Endothelial cell of umbilical vein (primary cell): ENCODE measurements around the gene CDK4. TPM values are rescaled to one million over a fixed set of nuclear protein-coding genes. Genes with fewer than 3 reads are reported as not detected.

Experiments used
- BruUV-seq: library from RNA; stranded (reverse); fragments of 400-500 nt; replicated peaks from 2 replicates; lab custom pipeline; 2021; lab: Mats Ljungman, UMichigan
- CTCF ChIA-PET: fragments of 300-600, 350-600 bp; sonication (Branson Sonifier 250); formaldehyde crosslinking; loops from one replicate; lab custom pipeline; 2021; ENCODE audit warnings: antibody characterized with exemption, inconsistent platforms; lab: Charles Lee
- POLR2A ChIA-PET: fragments of 300-600, 350-600 bp; sonication (Branson Sonifier 250); formaldehyde crosslinking; loops from one replicate; lab custom pipeline; 2021; ENCODE audit warnings: antibody characterized with exemption, inconsistent platforms; lab: Charles Lee
- DNase-seq: peaks from one replicate; pipeline ENCODE4 v3.0.0-alpha.2; 2011; ENCODE audit warnings: low read depth, low spot score
- FAIRE-seq: peaks from 2 replicates; lab custom pipeline; 2011; peaks lifted over from hg19 to GRCh38; lab: Jason Lieb, UNC
- H2AFZ ChIP-seq: 2 replicates; pipeline ENCODE4 v1.6.0; 2012; ENCODE audit warnings: low read depth, low read length, control low read depth, inconsistent platforms
- H3K27ac ChIP-seq: 2 replicates; pipeline ENCODE4 v1.5.1; 2011; ENCODE audit warnings: low read depth, mild to moderate bottlenecking, control low read depth, low read length, moderate library complexity; ENCODE audit not compliant: insufficient read depth
- H3K27me3 ChIP-seq, 2 experiments: 2 replicates each; pipeline versions ENCODE4 v1.6.0 to v1.6.1; 2011; ENCODE audit warnings: low read length in 2 of 2, mixed read lengths in 1 of 2; ENCODE audit not compliant: control insufficient read depth in 2 of 2, insufficient read depth in 2 of 2
- H3K36me3 ChIP-seq, 2 experiments: 2 replicates in 1 of 2; 3 replicates in 1 of 2; pipeline ENCODE4 v1.5.1; 2011; ENCODE audit warnings: low read length in 2 of 2, mild to moderate bottlenecking in 1 of 2, moderate library complexity in 1 of 2; ENCODE audit not compliant: control insufficient read depth in 2 of 2, insufficient read depth in 2 of 2; ENCODE audit errors: extremely low read depth in 1 of 2
- H3K4me1 ChIP-seq: 3 replicates; pipeline ENCODE4 v1.5.1; 2011; ENCODE audit warnings: mild to moderate bottlenecking, low read length; ENCODE audit not compliant: control insufficient read depth, insufficient read depth; ENCODE audit errors: extremely low read depth
- H3K4me2 ChIP-seq: 2 replicates; pipeline ENCODE4 v1.6.1; 2011; ENCODE audit warnings: low read length, control low read depth, mixed read lengths; ENCODE audit not compliant: insufficient read depth
- H3K4me3 ChIP-seq, 3 experiments: fragments of 200-600 bp in 1 of 3; sonication (generic), shearing (Covaris generic) in 1 of 3; replicated peaks in 1 of 3; 2 replicates each; pipeline ENCODE4 v1.5.1; 2011 to 2016; ENCODE audit warnings: control low read depth in 3 of 3, low read length in 3 of 3, mild to moderate bottlenecking in 2 of 3, inconsistent platforms in 1 of 3, low read depth in 1 of 3, moderate library complexity in 1 of 3; ENCODE audit not compliant: insufficient read depth in 1 of 3
- H3K79me2 ChIP-seq: 2 replicates; pipeline ENCODE4 v1.6.0; 2012; ENCODE audit warnings: low read length, inconsistent platforms; ENCODE audit not compliant: control insufficient read depth, insufficient read depth
- H3K9ac ChIP-seq: replicated peaks from 2 replicates; pipeline ENCODE3; 2011; ENCODE audit warnings: low read length, control low read depth; ENCODE audit not compliant: insufficient read depth; ENCODE audit errors: extremely low read depth
- H3K9me1 ChIP-seq: replicated peaks from 3 replicates; pipeline ENCODE4 v1.6.0; 2011; ENCODE audit warnings: mild to moderate bottlenecking, low read length; ENCODE audit not compliant: control insufficient read depth, insufficient read depth; ENCODE audit errors: extremely low read depth
- H3K9me3 ChIP-seq: replicated peaks from 2 replicates; pipeline ENCODE4 v1.5.1; 2012; ENCODE audit warnings: low read length, inconsistent platforms; ENCODE audit not compliant: control insufficient read depth, insufficient read depth
- H4K20me1 ChIP-seq: replicated peaks from 2 replicates; pipeline ENCODE3; 2011; ENCODE audit warnings: mild to moderate bottlenecking, low read length; ENCODE audit not compliant: control insufficient read depth, insufficient read depth; ENCODE audit errors: extremely low read depth
- EZH2 ChIP-seq: IDR thresholded peaks from 2 replicates; pipeline ENCODE4 v1.6.1; 2012; ENCODE audit warnings: borderline replicate concordance, low read depth, mild to moderate bottlenecking, moderate library complexity, low read length, inconsistent platforms; ENCODE audit not compliant: severe bottlenecking
- FOS ChIP-seq: IDR thresholded peaks from 2 replicates; pipeline ENCODE4 v1.6.1; 2011; ENCODE audit warnings: mild to moderate bottlenecking, low read length, moderate library complexity, borderline replicate concordance; ENCODE audit not compliant: insufficient read depth
- GATA2 ChIP-seq: IDR thresholded peaks from 2 replicates; pipeline ENCODE4 v1.7.0; 2011; ENCODE audit warnings: low read depth, mild to moderate bottlenecking, moderate library complexity, mixed read lengths, low read length; ENCODE audit not compliant: insufficient read length, insufficient read depth
- JUN ChIP-seq: IDR thresholded peaks from 2 replicates; pipeline ENCODE4 v1.6.1; 2011; ENCODE audit warnings: borderline replicate concordance, low read depth; ENCODE audit not compliant: insufficient read length, insufficient read depth
- MYC ChIP-seq: IDR thresholded peaks from one replicate; pipeline ENCODE4 v1.6.1; 2011; ENCODE audit warnings: mild to moderate bottlenecking, low read depth, low read length
- POLR2A ChIP-seq: IDR thresholded peaks from 2 replicates; pipeline ENCODE4 v1.6.1; 2012; ENCODE audit warnings: low read depth, mild to moderate bottlenecking, control low read depth, low read length
- POLR2AphosphoS5 ChIP-seq: IDR thresholded peaks from 2 replicates; pipeline ENCODE4 v1.6.1; 2012; ENCODE audit warnings: low read depth, mild to moderate bottlenecking, control low read depth, low read length, moderate library complexity; ENCODE audit not compliant: insufficient read depth
- dilution Hi-C: fragments of 300-500 bp; cut with MboI; formaldehyde crosslinking; loops from one replicate; pipeline ENCODE4 v1.15.0; 2019; ENCODE audit warnings: low sequenced_read_pairs; ENCODE audit not compliant: extremely low pct_ligation_motif_present
- intact Hi-C: fragments of 100-400 bp; cut with micrococcal nuclease; formaldehyde crosslinking; loops from one replicate; pipeline ENCODE4 v1.10.0; 2022
- polyA plus RNA-seq, 4 experiments: library from polyadenylated mRNA; depleted of rRNA in 3 of 4; stranded (reverse) in 3 of 4; unstranded in 1 of 4; fragments of >200 nt; gene quantifications; 2 replicates each; pipeline versions ENCODE4 v1.2.1 to v1.2.3, GENCODE V29; 2011 to 2012; ENCODE audit warnings: missing spikeins in 1 of 4
- total RNA-seq: library from RNA; stranded (reverse); gene quantifications from 2 replicates; pipeline ENCODE4 v1.2.3, GENCODE V29; 2021
- TF ChIP-seq, protein P1 (sequence below): IDR thresholded peaks from 2 replicates; pipeline ENCODE4 v1.6.1; 2011; ENCODE audit not compliant: insufficient read depth, insufficient read length
- TF ChIP-seq, protein P2 (sequence below), 2 donors: IDR thresholded peaks; 1 replicate in 1 of 2; 2 replicates in 1 of 2; pipeline ENCODE4 v1.5.1; 2011; ENCODE audit warnings: low read length in 2 of 2, mild to moderate bottlenecking in 2 of 2, moderate library complexity in 2 of 2, control low read depth in 1 of 2, inconsistent platforms in 1 of 2, low read depth in 1 of 2; ENCODE audit not compliant: insufficient read depth in 1 of 2; ENCODE audit errors: extremely low read depth in 1 of 2

CDK4 gene
- total and polyA plus RNA-seq, 2 donors (not counting 3 experiments of a cell fraction or from before 2014, with no cell fraction given) = 171 to 332 TPM

DNA sequence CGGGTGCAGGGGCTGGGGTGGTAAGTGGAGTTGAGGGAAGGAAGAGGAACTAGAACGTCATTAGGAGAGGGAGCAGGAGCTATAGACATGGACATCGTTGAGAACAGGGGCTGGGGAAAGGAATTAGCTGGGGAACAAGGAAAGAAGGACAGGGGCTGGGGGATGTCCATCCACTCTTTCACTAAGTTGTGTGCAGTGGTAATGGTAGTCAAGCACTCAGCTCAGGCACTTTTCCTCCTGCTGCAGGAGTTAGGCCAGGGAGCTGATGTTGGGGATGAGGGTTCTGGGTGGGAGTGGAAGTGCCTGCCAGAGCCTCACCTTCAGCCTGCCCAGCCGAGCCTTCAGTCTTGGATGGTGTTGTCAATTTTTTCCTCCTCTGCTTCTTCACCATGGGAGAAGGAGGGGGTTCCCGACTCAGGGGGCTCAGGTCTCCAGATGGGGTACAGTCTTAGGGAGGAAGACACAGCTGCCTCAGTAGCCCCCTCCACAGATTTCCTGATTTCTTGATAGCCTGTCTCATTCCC, 22.7 kb downstream of the CDK4 start:
- ChIA-PET POLR2A (no interaction called here), CTCF (interaction anchor here (1.5 kb wide), 1 partner anchor 15 kb away, joined by 5 read pairs; the partner anchor contains the start of gene TSPAN31)
- Histone ChIP-seq H3K9ac (no peak overlapping the region), H2AFZ (no peak overlapping the region), H3K27me3 (peaks cover 22 to 30% of the 10 kb centered on the region in 2 experiments), H3K9me3 (no peaks in the 10 kb centered on the region), H3K4me2 (no peak overlapping the region), H3K4me3 (no peak overlapping the region), H3K79me2 (no peaks in the 10 kb centered on the region), H3K36me3 (no peaks in the 10 kb centered on the region), H4K20me1 (no peaks in the 10 kb centered on the region), H3K27ac (no peak overlapping the region), H3K9me1 (no peaks in the 10 kb centered on the region), H3K4me1 (peaks cover 7% of the 10 kb centered on the region)
- DNase-seq = no peak
- intact Hi-C loops = no loop called here
- TF ChIP-seq JUN = no peak
- TF ChIP-seq, protein P1, sequence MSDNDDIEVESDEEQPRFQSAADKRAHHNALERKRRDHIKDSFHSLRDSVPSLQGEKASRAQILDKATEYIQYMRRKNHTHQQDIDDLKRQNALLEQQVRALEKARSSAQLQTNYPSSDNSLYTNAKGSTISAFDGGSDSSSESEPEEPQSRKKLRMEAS = no peak
- dilution Hi-C loops = no loop called here
- FAIRE-seq = no peak
- BruUV-seq = no TSS peak

DNA sequence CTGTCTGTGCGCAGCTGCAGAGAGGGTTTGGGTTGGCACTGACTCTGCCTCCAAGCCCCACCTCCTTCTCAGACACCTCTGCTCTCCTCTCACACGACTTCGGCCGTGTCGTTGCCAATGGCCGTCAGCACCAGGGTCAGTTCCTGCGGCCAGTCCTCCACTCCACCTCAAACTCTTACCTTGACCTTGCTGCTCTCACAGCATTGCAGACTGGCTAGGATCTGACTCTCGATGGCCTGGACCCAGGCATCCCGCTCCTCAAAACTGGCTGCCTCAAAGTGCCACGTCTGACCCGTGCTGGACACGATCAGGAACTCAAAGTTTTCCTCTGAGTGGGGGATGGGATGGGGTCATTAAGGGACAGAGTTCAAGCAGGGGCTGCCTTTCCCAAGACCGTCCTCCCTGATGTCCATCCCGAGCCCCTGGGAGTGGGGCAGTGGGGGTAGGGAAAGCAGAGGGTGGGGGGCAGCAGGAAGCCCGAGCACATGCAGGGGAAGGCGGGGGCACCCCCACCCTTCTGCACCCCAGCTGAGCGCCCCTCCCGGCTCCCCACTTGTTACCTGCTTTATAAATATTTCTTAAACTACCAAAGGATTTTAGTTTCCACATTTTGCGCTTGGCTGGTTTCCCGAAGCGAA, 24.2 kb downstream of the CDK4 start:
- no peak overlapping the region for H3K4me3 ChIP-seq
- FAIRE-seq = no peak
- dilution Hi-C loops = no loop called here
- H3K4me2 ChIP-seq = no peak overlapping the region
- intact Hi-C loops = no loop called here
- ChIA-PET POLR2A (no interaction called here), CTCF (interaction anchor here (2.3 to 4.6 kb wide), 2 partner anchors 9 to 14 kb away, joined by 9 to 48 read pairs; partner anchors contain the start of gene AGAP2)
- H2AFZ ChIP-seq = no peak overlapping the region
- no peaks in the 10 kb centered on the region for H3K36me3 ChIP-seq
- H3K4me1 ChIP-seq = peaks cover 7% of the 10 kb centered on the region
- no peaks in the 10 kb centered on the region for H3K9me3 ChIP-seq
- no peaks in the 10 kb centered on the region for H3K79me2 ChIP-seq
- peaks cover 7 to 21% of the 10 kb centered on the region in 2 experiments for H3K27me3 ChIP-seq
- no peak for TF ChIP-seq GATA2
- TF ChIP-seq, protein P1 = no peak
- TF ChIP-seq POLR2A = no peak
- no peak for TF ChIP-seq FOS
- no peak for TF ChIP-seq POLR2AphosphoS5
- TF ChIP-seq EZH2 = no peak
- TF ChIP-seq, protein P2, sequence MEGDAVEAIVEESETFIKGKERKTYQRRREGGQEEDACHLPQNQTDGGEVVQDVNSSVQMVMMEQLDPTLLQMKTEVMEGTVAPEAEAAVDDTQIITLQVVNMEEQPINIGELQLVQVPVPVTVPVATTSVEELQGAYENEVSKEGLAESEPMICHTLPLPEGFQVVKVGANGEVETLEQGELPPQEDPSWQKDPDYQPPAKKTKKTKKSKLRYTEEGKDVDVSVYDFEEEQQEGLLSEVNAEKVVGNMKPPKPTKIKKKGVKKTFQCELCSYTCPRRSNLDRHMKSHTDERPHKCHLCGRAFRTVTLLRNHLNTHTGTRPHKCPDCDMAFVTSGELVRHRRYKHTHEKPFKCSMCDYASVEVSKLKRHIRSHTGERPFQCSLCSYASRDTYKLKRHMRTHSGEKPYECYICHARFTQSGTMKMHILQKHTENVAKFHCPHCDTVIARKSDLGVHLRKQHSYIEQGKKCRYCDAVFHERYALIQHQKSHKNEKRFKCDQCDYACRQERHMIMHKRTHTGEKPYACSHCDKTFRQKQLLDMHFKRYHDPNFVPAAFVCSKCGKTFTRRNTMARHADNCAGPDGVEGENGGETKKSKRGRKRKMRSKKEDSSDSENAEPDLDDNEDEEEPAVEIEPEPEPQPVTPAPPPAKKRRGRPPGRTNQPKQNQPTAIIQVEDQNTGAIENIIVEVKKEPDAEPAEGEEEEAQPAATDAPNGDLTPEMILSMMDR (IDR thresholded peaks at IDR 0.05; ENCODE audit: extremely low read depth in 1 of 2, insufficient read depth in 1 of 2, low read depth in 1 of 2, low read length in 2 of 2) = no peak
- TF ChIP-seq JUN = no peak
- TF ChIP-seq MYC = no peak
- H4K20me1 ChIP-seq = no peaks in the 10 kb centered on the region
- BruUV-seq = no TSS peak
- no peak overlapping the region for H3K27ac ChIP-seq
- no peak overlapping the region for H3K9ac ChIP-seq
- H3K9me1 ChIP-seq = no peaks in the 10 kb centered on the region
- DNase-seq = no peak
